Activated CD4-positive, alpha-beta T cell treated with anti-CD3 and anti-CD28 coated beads for 4 hours (primary cell): ENCODE results near the gene BCCIP.
A peak's percentile ranks its signal among the peaks of the same experiment; 100 is the strongest.

ENCODE experiments used
- DNase-seq, 2 donors: peaks; one replicate each; pipeline ENCODE4 v3.0.0-alpha.2; 2020

Gene BCCIP

DNA sequence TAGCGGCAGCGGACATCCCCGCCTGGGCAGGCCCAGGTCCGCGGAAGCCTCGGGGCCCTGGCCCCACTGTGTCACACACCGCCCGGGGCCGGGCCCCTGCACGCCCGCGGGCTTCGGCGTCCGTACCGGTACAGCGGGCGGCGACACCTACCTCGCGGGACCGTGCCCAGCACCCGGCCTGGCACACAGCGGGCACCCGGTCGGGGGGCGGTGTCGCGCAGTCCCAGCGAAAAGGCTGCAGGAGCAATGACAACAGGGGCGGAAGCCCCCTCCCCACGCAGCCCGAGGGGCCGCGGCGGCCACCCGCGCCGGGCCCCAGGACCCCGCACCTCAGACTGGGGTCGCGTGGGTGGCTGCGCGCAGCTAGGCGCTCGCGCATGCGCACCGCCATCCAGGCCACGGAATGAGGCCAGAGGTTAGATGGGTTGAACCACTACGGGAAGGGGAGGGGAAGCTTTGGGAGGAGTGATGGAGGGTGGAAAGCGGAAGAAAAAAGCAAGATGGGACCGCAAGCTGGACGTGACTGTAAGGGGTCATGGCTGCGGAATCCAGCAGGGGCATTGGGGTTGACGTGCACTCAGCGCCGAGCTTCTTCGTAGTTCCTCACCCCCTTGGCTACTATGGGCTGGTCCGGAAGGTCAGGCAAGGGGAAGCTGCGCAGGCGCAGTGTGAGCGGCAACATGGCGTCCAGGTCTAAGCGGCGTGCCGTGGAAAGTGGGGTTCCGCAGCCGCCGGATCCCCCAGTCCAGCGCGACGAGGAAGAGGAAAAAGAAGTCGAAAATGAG, at the start of gene BCCIP, which contains the start of gene UROS:
Gene BCCIP (plus strand): TSS at position 669 of the 785 bp plus-strand sequence. CDS start 12 bp downstream, at position 681.
Gene UROS (minus strand): TSS at position 381 of the 785 bp plus-strand sequence. CDS start 6,759 bp downstream, outside the sequence.
- peak; percentile 89 to 95 for DNase-seq

- no peak for DNase-seq
These were observed 49.4 kb upstream of the BCCIP start for GRCh38 chr10:125773687-125774543.

DNA sequence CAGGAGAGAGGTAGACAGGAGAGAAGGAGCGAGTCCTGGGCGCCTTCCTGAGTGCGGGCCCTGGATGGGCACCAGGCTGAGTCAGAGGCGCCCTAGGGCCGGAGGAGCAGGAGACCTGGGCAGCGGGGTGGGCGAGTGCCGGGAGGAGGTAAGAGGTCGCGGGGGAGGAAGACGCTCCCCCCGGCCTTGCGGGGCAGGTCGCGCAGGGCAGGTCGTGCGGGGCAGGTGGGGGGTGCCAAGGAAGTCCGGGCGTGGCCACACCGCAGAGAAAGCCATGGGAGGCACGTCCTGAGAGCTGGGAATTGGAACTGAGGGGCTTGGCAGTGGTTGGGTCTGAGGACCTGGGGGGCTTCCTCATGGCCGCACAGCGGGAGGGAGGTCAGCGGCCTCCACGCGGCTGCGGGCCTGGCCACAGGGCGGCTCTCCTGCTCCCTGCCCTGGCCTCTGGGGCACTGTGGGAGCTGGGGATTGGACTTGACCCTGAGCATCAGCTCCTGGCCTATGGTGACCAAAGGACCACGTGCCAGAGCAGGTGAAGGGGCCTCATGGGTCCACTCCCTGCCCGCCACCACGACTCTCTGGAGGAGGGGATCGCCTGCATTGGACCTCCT, 48.7 kb upstream of the BCCIP start:
- DNase-seq = no peak

- no peak for DNase-seq
These were observed 47.7 kb upstream of the BCCIP start, which contains the start of gene MMP21 for GRCh38 chr10:125775491-125776106. Gene MMP21 (minus strand): TSS chr10:125775821. CDS start chr10:125775821, 0 bp downstream.

DNA sequence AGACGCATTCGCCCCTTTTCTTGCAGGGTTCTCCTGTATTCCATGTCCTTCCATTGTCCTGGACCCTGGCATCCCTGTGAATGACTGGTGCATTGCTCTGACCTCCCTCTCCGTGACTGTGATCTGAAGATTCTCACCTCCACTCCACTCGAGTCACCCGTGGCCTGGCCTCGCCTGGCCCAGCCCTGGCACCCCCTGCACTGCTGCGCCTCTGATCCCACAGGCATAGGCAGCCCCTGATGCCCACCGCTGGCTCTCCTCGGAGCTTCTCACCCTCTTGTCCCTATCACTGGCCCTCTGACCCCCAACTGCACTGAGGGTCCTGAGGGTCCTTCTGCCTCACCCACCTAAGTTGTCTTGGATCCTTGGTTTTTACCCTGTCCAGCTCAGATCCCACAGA, 45.5 kb upstream of the BCCIP start:
- no peak for DNase-seq

DNA sequence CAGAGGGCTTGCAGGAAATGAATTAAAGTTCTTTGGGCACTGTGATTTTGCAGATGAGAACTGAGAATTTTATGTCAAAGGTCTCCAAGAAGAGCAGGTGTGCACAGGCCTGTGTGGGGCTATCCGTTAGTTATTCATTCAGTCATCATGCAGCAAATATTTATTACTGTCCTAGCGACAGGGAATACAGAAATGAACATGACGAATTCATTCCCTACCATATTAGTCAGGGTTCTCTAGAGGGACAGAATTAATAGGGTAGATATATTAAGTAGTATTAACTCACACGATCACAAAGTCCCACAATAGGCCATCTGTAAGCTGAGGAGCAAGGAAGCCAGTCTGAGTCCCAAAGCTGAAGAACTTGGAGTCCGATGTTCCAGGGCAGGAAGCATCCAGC, 44.8 kb upstream of the BCCIP start:
- DNase-seq = no peak

DNA sequence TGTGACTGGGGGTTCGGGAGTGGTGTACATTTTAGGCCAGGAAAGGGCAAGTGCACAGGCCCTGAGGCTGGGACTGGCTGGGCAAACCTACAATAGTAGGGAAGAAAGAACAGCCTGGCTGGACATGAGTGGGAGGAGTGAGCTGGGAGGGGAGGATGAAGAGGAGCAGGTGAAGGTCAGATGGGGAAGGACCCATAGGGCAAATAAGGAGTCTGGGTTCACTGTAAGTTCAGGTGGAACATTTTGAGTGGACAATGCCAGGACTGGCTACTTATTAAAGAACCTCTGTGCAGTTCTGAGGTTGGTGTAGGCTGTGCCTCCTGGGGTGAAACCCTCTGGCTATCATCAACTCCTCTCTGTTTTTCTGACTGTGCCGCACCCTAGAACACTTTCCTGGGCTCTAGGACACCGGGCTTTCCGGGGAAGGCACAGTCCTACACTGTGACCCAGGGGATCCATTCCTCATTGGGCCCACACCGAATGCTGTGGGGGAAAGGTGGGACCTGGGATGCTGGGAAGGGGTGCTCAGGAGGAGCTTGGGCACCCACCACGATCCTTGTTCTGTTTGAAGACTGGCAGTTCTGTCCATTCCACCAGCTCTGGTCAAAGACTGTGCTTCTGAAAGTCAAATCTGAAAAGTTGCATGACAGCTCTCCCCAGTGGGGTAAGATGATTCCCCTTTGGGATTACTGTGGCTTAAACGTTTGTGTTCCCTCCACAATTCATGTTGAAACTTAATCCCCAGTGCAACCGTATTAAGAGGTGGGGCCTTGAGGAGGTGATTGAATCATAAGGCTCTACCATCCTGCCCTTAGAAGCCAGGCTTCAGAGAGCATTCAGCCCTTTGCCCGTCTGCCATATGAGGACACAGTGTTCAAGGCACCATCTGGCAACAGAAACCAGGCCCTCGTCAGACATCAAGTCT, 43.7 kb upstream of the BCCIP start:
- DNase-seq = no peak

- DNase-seq = no peak
These were observed 42.0 kb upstream of the BCCIP start for GRCh38 chr10:125781374-125781773.

- DNase-seq = no peak
These were observed 41.3 kb upstream of the BCCIP start for GRCh38 chr10:125782054-125782453.

- DNase-seq = no peak
These were observed 40.7 kb upstream of the BCCIP start for GRCh38 chr10:125782616-125783015.

GRCh38 chr10:125783408-125783807, 39.9 kb upstream of the BCCIP start:
- no peak for DNase-seq

DNA sequence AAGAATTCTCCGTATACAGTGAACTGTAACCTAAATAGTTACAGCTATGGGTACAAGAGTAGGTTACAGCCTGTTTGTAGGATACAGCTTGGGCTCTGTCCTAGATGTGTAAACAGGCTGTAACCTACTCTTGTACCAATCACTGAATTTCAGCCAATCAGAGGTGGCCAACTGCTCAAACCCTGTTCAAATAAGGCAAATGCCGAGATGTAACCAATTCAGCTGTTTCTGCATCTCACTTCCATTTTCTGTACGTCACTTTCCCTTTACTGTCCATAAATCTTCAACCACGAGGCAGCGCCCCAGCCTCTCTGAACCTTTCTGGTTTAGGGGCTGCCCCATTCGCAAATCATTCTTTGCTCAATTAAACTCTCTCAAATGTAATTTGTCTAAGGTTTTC, 39.4 kb upstream of the BCCIP start:
- no peak for DNase-seq

DNA sequence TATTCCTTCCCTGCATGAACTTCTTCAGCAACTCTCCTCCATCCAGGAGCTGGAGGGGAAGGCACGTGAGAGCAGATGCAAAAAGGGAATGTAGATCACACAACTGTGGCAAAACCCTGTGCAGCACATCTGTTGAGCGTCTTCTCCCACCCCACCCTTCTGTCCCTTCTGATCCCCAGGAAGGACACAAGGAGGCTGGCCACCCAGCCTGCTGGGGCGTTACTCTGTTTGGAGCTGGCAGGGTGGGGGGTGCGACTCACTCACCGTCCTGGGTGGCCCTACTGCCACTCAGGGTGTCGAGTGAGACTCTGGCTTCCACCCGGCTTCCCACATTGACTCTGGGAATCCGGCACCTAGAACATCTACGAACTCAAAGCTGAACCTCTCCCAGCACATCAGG, 37.6 kb upstream of the BCCIP start:
- no peak for DNase-seq

DNA sequence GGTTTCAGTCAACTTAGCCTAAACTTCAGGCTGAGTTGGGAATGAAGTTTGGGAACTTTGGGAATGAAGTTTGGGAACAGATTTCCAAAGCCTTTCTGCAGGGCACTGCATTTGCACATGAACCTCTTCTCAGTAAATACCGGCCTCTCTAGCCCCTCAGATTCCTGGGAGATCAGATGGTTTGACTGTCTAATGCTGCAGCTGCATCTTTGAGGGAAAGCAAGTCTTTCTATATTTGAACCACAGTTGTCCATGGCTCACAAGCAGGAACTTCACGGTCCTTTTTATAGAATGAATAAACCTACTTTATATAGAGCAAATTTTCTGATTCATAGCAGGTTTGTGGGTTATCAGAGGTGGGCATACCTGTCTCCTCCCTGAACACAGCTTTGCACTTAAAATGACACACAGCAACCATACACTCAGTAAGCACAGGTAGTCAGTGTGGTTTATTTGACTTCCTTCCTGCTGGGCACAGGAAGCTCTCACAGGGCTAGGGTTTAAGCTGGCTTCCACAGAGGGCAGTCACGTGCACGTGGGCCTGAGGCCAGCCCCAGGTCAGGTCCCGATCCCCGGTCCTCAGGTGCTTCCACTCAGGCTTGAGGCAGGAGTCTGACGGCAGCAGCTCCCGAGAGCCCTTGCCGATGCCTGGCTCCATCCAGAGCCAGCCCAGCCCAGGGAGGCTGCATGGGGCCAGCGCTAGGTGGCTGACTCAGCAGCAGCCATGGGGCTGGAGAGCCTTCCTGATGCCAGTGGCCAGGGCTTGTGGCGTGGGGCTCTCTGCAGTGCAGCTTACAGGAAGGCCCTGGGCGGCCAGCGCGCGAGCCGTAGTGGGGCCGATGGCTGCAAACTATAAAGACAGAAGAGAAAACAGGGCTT, 35.0 kb upstream of the BCCIP start:
- no peak for DNase-seq

DNA sequence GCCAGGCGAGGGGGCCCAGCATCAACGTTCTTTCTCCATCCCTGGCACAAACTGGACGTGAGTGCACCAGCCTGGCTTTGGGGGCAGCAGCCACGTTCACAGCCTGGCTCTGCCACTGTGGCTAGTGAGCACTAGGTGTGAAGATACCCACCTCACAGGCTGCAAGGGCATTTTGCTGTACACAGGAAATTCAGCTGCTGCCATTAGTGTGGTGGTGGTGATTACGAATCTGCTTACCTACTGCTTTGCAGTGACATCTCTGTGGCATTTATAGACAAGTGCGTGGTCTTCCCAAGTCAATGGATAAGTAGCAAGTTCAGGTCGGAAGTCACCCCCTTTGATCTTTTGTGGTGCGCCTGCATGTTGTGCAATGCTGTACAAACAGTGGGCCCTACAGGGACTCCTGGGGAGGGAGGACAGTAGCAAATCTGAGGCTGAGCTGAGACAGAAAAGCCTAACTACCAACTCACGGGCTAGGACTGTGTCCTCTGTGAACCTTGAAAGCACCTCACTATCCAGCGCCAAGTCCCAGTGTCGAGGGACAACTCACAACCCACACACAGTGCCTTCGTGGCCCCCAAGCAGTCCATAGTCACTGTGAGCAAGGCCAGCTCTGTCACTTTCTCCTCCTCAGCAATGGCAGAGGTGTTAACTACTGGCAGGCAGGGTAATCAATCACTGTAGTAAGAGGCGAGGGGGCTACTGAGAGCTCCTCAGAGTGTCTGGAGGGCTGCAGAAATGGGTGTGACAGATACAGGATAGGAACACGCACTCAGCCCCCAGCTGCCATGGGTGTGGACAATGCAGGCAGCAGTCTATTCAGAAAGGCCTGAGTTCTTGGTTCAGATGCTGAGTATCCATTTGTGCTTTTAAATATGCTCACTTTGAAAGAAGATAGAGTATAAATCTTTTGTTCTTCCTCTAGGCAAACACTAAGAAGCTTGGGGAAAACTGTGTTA, 30.7 kb upstream of the BCCIP start:
- no peak for DNase-seq

- DNase-seq = no peak
These were observed 28.2 kb upstream of the BCCIP start for GRCh38 chr10:125795128-125795527.

GRCh38 chr10:125795637-125796190, 27.6 kb upstream of the BCCIP start:
- DNase-seq = no peak

DNA sequence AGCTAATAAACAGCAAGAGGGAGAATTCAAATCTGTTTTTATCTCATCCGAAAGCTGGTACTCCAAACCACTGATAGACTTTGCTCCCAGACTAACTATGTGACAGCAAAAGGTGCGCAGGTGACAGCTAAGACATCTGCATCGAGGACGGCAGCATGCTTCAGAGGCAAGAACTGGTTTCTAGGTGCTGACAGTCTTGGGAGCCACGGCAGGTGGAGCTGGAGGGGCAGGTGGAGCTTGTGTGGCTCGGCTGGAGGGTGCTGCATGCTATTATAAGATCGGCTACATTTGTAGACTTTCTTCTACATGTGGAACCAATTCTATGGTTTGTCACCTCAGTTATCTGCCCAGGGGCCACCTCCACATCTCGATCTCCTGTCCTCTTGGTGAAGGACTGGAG, 25.9 kb upstream of the BCCIP start:
- DNase-seq = no peak

GRCh38 chr10:125797994-125798662, 25.2 kb upstream of the BCCIP start:
- no peak for DNase-seq
